Measurements from ENCODE around the gene MBP.

Gene MBP

GRCh38 chr18:77032181-77032701 is 100.3 kb downstream of the MBP start:
- no peak overlapping the region for H3K9ac ChIP-seq
- TF ChIP-seq CTCF (conservative IDR thresholded peaks at IDR 0.05; ENCODE audit: low read depth, low read length), result no peak

GRCh38 chr18:77031662-77032061 is 100.9 kb downstream of the MBP start:
- H3K4me3 ChIP-seq (IDR thresholded peaks at IDR 0.05; ENCODE audit: insufficient read depth, low read depth, low read length), result no peak overlapping the region
- H2AFZ ChIP-seq (ENCODE audit: low read depth), result no peak overlapping the region
- H3K79me2 ChIP-seq (ENCODE audit: insufficient read depth, low read depth), result no peaks in the 10 kb centered on the region
- no peaks in the 10 kb centered on the region for H4K20me1 ChIP-seq (ENCODE audit: insufficient read depth)
- no peak overlapping the region for H3K4me2 ChIP-seq
- no peaks in the 10 kb centered on the region for H3K36me3 ChIP-seq (ENCODE audit: insufficient read depth)
- no peaks in the 10 kb centered on the region for H3K4me1 ChIP-seq (ENCODE audit: low read depth, poor library complexity, severe bottlenecking)
- H3K27me3 ChIP-seq (ENCODE audit: insufficient read depth, low read depth), result no peaks in the 10 kb centered on the region
- H3K27ac ChIP-seq, result no peak overlapping the region
- H3K9ac ChIP-seq, result no peak overlapping the region
- no peak for TF ChIP-seq CTCF (conservative IDR thresholded peaks at IDR 0.05; ENCODE audit: low read depth, low read length)

More at GRCh38 chr18:77032181-77032701, 100.3 kb downstream of the MBP start:
- H3K27ac ChIP-seq, result no peak overlapping the region
- H3K79me2 ChIP-seq (ENCODE audit: insufficient read depth, low read depth), result no peaks in the 10 kb centered on the region
- H3K4me1 ChIP-seq (ENCODE audit: low read depth, poor library complexity, severe bottlenecking), result no peaks in the 10 kb centered on the region
- H2AFZ ChIP-seq (ENCODE audit: low read depth), result no peak overlapping the region
- no peaks in the 10 kb centered on the region for H4K20me1 ChIP-seq (ENCODE audit: insufficient read depth)
- no peak overlapping the region for H3K4me3 ChIP-seq (IDR thresholded peaks at IDR 0.05; ENCODE audit: insufficient read depth, low read depth, low read length)
- no peaks in the 10 kb centered on the region for H3K36me3 ChIP-seq (ENCODE audit: insufficient read depth)
- no peak overlapping the region for H3K4me2 ChIP-seq
- no peaks in the 10 kb centered on the region for H3K27me3 ChIP-seq (ENCODE audit: insufficient read depth, low read depth)

GRCh38 chr18:77030201-77030600 is 102.4 kb downstream of the MBP start:
- H3K36me3 ChIP-seq (ENCODE audit: insufficient read depth), result no peaks in the 10 kb centered on the region
- H3K79me2 ChIP-seq (ENCODE audit: insufficient read depth, low read depth), result no peaks in the 10 kb centered on the region
- no peak overlapping the region for H3K4me2 ChIP-seq
- H3K4me1 ChIP-seq (ENCODE audit: low read depth, poor library complexity, severe bottlenecking), result no peaks in the 10 kb centered on the region
- no peak overlapping the region for H3K4me3 ChIP-seq (IDR thresholded peaks at IDR 0.05; ENCODE audit: insufficient read depth, low read depth, low read length)
- H3K9ac ChIP-seq, result no peak overlapping the region
- no peaks in the 10 kb centered on the region for H3K27me3 ChIP-seq (ENCODE audit: insufficient read depth, low read depth)
- no peaks in the 10 kb centered on the region for H4K20me1 ChIP-seq (ENCODE audit: insufficient read depth)
- TF ChIP-seq CTCF (conservative IDR thresholded peaks at IDR 0.05; ENCODE audit: low read depth, low read length), result no peak
- no peak overlapping the region for H2AFZ ChIP-seq (ENCODE audit: low read depth)
- H3K27ac ChIP-seq, result no peak overlapping the region

- Histone ChIP-seq H3K27ac (no peak overlapping the region), H3K4me3 (IDR thresholded peaks at IDR 0.05; ENCODE audit: insufficient read depth, low read depth, low read length) (no peak overlapping the region), H3K4me2 (no peak overlapping the region), H3K9ac (no peak overlapping the region), H3K79me2 (ENCODE audit: insufficient read depth, low read depth) (no peaks in the 10 kb centered on the region), H3K4me1 (ENCODE audit: low read depth, poor library complexity, severe bottlenecking) (no peaks in the 10 kb centered on the region), H2AFZ (ENCODE audit: low read depth) (no peak overlapping the region), H3K27me3 (ENCODE audit: insufficient read depth, low read depth) (no peaks in the 10 kb centered on the region), H3K36me3 (ENCODE audit: insufficient read depth) (no peaks in the 10 kb centered on the region), H4K20me1 (ENCODE audit: insufficient read depth) (no peaks in the 10 kb centered on the region)
- TF ChIP-seq CTCF (conservative IDR thresholded peaks at IDR 0.05; ENCODE audit: low read depth, low read length), result no peak
These were observed 106.7 kb downstream of the MBP start for GRCh38 chr18:77025831-77026363.
